GM19099 (cell line): ENCODE results near the gene ZNF221.

Experiments
- POLR2A ChIP-seq: IDR thresholded peaks from 3 replicates; pipeline ENCODE4 v1.6.1; 2011; ENCODE audit warnings: low read depth; ENCODE audit not compliant: insufficient read length; ENCODE audit errors: extremely low read depth

Gene ZNF221

DNA sequence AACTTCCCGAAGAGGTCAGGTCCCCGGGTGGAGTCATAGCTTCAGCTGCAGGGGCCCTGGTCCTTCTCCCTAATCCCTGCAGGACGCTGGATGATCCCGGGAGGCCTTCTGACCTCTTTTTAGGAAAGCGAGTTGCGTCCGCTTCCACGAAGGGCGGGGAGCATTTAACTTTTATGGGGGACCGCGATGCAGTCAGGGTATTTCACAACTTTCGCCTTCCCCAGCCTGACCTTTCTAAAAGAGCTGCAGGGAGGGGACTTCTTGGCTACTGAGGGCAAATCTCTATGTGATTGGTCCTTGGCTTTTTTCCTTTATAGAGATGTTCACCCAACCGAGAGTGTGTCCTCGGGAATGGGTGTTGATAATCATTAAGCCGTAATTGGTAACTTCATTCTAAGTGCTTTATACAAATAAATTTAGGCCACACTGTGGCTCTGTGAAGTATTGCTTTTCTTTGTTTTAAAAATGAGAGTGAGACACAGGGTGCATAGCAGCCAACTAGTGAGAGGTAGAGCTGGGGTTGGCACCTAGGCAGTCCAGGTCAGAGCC lies 52.5 kb downstream of the ZNF221 start:
- no peak for TF ChIP-seq POLR2A

DNA sequence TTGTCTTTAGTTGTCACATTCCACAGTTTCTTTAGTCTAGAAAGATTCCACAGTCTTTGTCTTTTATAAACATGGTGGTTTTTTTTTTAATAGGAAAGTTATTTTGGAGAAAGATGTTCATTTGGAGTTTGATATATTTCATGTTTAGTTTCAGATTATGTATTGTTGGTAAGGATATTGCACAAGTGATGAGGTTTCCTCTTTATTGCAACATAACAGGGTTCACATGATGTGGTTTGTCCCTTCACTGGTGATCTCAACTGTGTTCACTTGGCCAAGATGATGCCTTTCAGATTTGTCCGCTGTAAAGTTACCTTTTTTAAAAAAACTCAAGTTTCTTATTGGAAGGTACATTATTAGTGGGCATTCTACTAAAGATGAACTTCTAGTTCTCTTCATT lies 54.9 kb downstream of the ZNF221 start:
- TF ChIP-seq POLR2A: no peak

DNA sequence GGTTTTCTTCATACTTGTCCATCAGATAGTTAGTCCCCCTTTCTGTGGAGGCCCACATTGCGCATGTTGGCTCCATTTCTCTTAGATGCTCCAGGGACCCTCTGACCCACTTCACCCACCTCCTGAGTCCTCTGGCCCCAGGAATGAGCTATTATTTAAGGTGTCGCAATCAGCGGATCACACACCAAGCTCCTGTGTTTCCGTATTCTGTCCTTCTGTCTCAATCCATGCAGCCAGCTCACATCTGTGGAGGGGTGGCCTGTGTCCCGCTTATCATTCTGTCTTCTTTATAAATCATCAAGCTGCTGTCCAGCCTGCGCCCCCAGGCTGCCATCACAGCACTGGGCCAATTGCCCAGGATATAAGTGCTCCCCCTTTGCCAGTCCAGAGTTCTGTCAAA lies 56.4 kb downstream of the ZNF221 start:
- TF ChIP-seq POLR2A: no peak

DNA sequence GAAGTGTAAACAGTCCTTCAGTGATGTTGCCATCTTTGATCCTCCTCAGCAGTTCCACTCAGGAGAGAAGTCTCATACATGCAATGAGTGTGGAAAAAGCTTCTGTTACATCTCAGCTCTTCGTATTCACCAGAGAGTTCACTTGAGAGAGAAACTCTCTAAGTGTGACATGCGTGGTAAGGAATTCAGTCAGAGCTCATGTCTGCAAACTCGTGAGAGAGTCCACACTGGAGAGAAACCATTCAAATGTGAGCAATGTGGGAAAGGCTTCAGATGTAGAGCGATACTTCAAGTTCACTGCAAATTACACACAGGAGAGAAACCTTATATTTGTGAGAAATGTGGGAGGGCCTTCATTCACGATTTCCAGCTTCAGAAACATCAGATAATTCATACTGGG lies 59.4 kb downstream of the ZNF221 start:
- no peak for TF ChIP-seq POLR2A
